ENCODE measurements around the gene EHMT1.
"Not testable (repeated sequence)": the region's sequence is repeated elsewhere in the genome, so short reads cannot be mapped to it uniquely, and the experiment has no call there.

EHMT1 gene

DNA sequence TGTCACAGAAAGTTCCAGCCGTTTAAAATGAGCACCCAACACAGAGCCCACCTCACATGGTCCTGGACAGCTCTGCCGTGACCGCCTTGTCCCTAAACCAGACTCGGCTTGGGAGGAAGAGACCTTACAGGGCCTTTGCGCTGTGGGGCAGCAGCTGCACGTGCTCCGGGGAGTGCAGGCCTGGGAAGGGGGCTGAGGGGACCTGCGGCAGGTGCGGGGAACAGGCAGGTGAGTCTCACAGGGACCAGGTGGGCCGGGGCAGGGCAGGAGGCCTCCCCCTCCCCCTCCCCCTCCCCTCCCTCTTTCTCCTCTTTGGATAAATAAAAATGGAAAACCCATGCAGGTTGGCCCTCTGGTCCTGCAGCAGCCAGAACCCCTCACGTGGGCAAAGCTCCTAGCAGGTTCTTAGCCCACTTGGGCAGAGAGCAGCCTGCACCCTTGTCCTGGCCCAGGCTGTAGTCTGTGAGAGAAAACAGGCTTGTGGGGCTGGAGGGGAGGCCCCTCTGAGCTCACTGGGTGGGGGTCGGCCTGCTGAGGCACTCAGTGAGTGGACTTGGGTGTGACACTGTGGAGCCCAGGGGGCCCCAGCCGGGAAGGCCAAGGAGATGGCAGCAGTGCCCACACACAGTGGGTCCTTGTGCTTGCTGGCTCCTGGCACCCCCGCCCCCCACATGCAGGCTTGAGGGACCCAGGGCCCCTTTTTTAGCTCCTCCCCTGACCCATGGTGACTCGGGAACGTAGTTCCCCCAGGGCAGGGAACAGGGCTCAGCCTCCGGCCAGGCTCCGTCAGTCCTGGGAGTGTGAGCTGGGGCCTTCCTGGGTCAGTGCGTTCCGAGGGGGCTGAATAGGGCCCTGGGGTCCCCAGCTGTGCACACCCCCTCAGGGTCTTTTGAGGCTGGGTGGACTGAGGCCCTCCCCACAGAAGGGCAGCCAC is 218.8 kb downstream of the EHMT1 start:
- DNase-seq = no peak

DNA sequence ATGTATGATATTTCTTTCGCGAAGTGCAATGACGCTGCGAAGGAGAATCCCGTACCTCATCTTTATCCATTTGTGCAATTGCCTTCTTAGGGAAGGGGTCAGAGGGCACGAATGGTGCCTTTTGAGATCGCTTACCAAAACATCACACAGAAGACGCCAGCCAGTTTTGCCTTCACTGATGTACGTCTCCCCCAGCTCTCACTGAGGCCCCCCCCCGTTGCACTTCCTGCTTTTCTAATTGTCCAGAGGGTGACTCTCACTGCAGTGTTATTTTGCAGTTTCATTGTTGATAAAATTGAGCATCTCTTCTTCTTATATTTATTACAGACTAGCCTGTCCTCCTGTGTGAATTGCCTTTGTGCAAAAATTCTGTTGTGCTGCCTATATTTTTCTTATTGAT is 219.8 kb downstream of the EHMT1 start:
- DNase-seq = no peak

DNA sequence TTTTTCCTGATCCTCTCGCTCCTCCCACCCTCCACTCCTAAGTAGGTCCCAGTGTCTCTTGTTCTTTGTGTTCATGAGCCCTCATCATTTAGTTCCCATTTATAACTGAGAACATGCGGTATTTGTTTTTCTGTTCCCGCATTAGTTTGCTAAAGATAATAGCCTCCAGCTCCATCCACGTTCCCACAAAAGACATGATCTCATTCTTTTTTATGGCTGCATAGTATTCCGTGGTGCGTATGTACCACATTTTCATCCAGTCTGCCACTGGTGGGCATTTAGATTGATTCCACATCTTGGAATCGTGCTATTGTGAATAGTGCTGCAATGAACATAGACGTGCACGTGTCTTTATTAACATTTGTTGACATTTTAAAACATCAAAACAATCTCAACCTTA is 224.6 kb downstream of the EHMT1 start:
- DNase-seq = no peak

DNA sequence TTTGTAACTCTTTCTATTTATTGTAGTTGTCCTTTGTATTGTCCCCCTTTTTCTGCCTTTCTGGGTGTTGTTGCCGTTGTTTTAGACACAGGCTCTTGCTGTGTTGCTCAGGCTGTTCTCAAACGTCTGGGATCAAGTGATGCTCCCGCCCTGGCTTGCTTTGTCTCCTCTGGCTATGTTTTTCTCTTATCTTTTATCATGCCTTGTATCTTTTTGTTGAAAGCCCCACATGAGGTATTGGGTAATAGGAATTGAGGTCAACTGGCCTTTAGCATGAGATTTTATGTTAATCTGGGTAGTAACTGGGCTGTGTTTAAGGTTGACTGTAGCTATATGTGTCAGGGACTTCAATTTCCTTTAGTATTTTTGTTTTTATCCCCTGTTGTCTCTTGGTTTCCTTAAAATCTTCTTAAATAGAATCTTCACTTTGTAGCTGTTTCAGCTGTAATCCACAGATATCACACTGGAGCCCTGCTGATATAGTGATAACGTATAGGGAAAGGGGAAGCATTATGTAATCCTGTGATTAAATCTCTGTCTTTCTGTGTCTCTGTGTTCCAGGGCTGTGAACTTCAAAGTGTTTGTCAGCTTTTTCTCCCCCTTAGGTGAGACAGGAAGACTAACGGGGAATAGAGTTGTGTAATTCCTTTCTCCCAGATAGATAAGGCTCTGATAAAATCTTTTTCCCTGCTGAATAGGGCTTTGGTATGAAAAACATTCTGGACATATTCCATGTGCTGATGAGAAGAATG is 232.9 kb downstream of the EHMT1 start:
- DNase-seq = no peak

DNA sequence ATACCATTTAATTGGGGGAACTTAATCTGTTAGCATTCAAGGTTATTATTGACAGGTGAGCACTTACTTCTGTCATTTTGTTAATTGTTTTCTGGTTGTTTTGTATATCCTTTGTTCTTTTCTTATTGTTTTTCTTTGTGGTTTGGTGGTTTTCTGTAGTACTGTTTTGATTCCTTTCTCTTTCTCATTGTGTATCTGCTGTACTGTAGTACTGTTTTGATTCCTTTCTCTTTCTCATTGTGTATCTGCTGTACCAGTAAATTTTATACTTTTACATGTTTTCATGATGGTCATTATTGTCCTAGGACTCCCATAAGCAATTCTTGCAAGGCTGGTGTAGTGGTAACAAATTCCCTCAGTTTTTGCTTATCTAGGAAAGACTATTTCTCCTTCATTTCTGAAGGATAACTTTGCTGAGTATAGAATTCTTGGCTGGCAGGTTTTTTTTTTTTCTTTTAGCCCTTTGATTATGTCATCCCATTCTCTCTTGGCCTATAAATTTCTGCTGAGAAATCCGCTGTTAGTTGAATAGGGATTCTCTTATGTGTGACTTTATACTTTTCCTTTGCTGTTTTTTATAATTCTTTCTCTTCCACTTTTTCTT is 234.7 kb downstream of the EHMT1 start:
- DNase-seq = no peak

DNA sequence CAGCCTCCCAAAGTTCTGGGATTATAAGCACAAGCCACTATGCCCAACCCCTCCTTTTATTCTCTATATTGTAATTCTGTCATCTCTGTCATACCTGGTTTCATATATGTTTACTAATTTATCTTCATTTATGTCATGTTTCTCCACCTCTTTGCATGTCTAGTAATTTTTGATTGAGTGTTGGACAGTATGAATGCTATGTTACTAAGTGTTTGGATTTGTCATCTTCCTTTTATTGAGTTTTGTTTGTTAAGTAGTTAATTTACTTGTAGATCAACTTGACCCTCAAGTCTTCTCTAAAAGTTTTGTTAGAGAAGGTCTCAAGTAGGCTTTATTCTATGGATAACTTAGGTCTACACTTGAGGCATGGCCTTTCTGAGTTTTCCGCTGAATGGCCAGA is 241.6 kb downstream of the EHMT1 start:
- DNase-seq = no peak

DNA sequence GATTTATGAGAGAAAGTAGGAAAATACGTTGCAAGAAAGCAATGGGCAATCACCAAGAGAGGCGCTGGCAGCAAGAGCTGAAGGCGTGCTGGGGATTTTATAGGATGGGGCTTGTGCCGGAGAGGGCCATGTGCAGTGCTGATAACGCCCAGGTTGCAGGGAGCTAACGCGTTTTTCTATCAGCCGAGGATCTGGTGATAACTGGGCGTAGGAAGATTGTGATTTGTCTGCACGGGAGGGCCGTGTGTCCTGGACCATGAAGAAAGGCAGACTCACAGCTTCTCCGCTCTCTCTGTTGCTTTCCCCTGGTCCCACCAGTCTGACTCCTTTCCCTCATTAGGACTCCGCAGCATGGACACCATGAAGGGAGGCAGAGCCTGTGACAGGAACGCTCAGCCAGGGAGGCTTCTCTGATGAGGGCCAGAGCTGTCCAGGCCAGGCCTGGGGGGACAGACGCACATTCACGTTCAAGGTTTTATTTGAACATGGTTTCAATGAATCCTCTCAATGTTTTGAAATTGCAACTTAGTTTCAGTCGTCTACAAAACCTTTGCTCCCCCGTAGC is 246.9 kb downstream of the EHMT1 start:
- no peak for DNase-seq

DNA sequence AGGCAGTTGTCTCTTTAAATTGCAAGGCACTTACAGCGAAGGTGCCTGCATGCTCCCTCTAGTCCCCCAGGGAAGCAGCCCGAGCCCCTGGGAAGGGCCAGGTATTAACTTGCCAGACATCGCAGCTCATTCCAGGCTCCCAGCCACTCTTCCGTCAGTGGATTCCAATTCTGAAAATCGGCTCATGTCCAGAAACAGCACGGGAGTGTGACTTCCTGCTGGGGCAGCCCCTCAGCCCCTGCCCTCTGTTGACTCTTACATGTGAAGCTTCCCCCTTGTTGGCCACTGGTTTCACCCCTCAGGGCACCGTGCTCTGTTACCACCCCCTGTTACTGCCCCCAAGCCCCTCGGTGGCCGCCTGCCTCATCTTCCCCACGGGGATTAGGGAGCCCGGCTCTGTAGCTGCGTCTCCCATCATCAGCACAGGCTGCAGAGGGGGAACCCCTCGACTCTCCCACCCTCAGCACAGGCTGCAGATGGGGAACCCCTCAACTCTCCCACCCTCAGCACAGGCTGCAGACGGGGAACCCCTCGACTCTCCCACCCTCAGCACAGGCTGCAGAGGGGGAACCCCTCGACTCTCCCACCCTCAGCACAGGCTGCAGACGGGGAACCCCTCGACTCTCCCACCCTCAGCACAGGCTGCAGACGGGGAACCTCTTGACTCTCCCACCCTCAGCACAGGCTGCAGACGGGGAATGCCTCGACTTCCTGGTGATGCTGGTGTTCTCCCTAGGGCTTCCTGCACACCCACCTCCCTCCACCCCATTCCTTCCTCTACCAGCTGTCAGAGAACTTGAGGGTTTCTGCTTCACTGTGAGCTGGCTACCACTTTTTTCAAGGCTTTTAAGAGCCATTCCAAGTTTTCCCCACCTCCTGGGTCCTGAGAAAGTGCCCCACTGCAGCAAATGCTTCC is 247.7 kb downstream of the EHMT1 start:
- no peak for DNase-seq

DNA sequence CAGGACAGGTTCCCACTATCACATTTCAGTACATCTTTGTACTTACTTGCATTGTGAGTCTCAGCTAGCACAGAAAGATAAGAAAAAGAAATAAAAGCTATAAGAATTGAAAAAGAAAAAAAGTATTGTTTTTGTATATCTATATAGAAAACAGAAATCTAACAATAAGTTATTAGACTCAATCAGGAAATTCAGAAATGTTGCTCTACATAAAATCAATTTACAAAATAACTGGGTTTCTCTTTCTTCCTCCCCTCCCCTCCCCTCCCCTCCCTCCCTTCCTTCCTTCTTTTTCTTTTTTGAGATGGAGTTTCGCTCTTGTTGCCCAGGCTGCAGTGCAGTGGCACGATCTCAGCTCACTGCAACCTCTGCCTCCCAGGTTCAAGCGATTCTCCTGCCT is 251.6 kb downstream of the EHMT1 start:
- DNase-seq = no peak

DNA sequence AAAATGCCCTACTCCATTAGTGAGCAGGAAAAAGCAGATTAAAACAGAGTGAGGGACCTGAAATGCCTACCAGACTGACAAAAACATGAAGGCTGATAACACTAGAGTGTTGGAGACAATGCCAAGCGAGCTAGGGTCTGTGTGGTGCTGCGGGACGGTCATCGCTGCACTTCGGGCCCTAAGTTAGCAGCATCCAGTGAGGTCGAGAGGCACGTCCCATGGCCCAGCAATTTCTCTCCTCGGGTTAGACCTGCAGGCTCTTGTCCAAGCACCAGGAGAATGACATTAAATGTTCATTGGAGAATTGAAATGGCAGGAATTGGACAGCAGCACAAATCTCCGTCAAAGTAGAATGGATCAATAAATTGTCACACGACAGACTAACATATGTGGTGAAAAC is 253.5 kb downstream of the EHMT1 start:
- no peak for DNase-seq

DNA sequence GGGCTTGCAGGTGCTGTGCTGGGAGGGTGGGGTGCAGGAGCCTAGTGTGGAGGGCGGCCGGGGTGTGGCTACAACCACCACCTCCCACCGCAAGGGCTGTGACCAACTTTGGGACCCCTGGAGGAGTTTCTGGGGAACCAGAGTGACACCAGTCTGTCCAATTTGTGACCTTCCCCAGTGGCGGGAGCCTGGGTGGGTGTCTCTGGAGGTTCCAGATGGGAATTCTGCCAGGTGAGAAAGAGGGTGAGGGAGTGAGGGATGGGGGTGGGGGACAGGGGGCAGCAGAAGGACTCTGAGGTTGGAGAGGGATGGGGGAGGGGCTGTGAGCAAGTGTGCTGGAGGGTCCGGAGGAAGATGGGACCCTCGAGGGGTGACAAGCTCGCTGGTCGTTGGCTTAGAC is 254.6 kb downstream of the EHMT1 start:
- no peak for DNase-seq

DNA sequence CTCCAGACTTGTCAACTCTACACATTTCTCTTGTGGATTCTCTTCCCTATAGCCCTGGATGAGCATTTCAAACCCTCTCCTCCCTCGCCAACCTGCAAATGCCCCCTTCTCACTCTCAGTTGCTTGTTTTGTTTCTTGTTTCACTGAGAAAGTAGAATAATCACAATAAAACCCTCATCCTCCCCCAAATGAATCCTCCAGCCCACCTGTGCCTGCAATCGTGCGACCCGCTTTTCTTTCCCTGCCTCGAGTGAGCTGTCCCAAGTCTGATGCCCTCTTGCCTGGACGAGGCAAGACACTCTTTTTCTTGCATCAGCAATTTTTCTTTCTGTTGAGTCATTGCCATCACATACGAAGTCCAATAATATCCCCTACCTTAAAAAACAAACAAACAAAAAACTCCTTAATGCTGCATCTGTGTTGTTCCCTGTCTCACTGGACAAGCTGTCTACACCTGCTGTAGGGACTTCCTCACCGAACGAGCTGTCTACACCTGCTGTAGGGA is 255.1 kb downstream of the EHMT1 start:
- no peak for DNase-seq

DNA sequence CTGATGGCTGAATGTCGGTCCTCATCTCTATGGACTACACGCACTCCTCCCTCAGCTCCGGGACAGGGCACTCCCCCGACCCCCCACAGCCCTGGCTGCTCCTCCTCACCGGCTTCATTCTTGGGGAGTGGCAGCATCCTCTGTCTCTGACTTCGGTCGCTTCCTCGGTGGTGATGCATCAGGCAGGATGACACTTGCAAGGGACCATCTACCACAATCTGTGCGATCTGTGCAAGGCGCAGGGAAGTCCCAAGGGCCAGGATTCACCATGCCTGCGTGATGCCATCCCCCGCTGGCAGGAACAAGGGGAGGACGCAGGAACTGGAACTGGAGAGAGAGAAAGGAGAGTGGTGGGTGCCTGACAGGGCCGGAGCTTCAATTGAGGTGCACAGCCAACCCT is 256.5 kb downstream of the EHMT1 start:
- no peak for DNase-seq

DNA sequence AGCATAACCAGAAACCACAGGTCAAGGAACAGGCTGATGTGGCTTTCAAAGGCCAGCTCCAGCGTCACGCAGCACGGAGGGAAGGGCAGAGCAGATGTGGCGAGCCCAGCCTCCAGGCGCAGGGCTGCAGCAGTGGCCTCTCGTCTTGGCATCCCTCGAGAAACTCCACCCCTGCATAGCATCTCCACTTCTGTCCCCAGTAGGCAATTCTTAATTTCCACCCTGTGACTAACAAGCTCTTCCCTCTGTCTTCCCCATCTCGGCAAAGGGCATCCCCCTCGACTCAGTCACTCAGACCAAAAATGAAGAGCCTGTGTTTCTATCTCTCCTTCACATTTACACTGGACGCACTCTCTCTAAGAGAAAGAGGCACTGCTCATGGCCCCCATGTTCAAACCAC is 257.0 kb downstream of the EHMT1 start:
- no peak for DNase-seq

DNA sequence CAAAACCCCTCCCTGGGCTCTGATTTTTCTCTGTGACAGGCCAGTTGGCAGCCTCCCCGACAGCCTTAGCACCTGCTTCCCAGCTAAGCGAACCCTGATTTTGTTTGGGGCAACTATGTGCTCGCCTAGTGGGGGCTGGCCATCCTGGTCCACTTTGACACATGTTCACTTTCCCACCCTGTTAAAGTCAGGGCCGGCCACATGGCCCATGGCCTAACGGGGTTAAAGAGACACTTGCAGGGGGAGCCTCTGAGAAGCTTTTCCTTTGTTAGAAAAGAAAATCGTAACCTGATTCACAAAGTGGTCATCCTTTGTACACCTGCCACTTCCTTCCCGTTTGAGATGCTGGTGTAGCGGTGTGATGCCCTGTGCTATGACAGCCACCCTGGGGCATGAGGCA is 257.5 kb downstream of the EHMT1 start:
- no peak for DNase-seq

DNA sequence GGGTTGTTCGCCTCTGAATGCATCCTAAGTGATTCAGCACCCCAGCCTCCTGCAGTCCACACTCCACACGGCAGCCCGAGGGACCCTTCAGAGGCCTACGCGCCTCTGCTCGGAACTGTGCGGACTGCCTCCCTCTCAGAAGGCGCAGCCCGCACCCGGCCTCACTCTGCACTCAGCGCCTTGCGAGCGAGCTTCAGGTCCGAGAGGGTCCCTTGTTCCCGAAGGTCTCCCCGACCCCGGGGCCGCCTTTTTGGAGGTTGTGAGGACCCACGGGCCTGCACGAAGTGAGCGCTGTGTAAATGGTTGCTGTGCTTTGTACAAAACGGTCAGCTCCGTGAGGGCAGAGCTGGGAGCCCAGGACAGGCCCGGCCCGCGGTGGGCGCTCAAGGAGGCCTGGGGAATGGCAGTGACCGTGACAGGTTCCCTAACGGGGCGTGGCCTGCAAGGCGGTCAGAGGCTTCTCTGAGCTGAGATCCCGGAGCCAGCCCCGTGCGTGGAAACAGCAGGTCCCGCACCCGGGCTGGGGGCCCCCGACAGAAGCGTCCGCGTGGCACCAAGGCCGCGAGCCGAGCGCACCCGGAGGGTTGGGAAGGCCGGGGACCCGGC is 258.1 kb downstream of the EHMT1 start:
- no peak for DNase-seq

DNA sequence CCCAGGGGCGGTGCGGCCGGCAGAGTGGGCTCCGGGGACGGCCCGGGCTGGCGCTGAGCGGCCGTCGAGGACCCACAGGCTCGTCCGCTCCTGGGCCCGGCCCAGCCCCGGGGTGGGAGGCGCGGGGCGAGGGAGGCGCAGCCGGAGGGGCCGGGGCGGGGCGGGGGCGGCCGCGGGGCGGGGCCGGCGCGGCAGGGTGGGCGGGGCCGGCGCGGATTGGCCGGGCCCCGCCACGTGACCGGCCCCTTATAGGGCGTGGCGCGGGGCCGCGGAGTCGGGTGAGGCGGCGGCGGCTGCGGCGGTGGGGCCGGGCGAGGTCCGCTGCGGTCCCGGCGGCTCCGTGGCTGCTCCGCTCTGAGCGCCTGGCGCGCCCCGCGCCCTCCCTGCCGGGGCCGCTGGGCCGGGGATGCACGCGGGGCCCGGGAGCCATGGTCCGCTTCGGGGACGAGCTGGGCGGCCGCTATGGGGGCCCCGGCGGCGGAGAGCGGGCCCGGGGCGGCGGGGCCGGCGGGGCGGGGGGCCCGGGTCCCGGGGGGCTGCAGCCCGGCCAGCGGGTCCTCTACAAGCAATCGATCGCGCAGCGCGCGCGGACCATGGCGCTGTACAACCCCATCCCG is 258.8 kb downstream of the EHMT1 start, which contains the start of gene CACNA1B:
Gene CACNA1B, plus strand, starts transcription at position 277 of the 617 bp plus-strand sequence. Its CDS starts 152 bp downstream, at position 429.
- DNase-seq = not testable (repeated sequence)

DNA sequence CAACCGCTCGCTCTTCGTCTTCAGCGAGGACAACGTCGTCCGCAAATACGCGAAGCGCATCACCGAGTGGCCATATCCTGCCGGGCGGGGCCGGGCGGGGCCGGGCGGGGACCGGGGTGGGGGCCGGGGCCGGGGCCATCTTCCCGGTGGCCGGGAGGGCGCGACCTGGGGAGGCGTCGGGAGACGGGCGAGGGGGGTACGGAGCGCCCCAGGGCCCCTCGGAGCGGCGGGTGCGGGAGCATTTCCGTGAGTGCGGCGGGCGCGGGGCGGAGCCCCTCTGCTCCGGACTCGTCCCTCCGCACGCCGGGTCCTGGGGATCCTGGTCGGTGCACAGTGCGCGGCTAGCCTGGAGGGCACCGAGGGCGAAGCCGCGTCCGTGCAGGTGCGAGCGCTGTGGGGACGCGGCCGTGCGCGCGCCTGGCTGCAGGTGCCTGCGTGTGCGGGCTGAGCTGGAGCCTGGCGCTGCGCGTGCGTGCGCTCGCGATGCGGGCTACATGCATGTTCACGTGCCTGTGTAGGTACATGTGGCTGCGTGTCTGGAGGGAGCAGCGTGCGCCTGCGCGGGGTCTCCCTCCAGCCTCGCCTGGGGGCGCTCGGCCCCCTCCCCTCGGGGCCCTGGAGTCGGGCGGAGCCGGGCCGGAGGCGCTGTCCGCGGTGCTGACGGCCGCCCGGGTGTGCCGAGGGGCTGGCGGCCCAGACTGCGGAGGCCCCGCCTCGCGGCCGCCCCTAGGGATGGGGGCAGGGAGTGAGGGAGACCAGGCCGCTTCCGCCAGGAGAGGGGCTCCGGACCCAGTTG is 259.5 kb downstream of the EHMT1 start:
- DNase-seq = no peak

DNA sequence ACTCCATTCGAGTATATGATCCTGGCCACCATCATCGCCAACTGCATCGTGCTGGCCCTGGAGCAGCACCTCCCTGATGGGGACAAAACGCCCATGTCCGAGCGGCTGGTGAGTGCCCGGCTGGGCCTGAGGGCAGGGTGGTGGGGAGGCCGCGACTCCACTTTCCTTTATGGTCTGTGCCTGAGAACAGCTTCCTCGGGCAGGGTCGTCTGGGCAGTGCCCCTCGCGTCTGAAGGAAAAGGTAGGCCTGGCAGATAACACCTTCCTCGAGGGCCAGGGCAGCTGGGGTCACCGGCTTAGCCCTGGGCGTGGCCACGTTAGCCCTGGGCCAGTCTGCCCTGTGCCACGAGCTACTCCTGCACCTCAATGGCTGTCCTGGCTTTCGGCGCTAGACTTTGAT is 260.2 kb downstream of the EHMT1 start:
- no peak for DNase-seq

DNA sequence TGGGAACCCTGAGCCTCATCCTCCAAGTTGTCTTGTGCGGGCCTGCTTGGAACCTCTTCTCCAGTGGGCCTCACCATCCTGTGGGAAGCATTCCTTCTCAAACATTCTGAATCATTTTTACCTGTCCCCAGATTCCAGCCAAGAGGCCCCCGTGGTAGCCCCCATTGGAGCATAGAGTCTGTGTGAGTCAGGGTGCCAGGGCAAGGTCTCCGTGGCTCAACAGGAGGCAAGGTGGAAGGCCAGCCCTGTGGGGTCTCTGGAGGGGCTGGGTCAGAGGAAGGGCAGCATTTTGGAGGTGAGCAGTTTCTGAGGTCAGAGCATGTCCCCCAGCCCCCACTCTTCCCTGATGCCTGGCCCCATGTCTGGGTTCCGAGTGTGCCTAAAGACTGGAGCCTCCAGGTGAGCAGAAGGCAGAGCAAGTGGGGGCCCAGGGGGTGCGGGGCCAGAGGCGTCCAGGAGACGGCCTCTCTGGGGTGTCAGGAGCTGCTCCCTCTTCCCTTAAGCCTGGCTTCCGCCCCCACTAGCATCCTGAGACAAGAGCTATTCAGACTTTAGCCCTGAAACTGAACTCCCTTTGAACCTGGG is 260.9 kb downstream of the EHMT1 start:
- DNase-seq = no peak
